ENCODE data around the gene GDNF. TPM values are rescaled to one million over a fixed set of nuclear protein-coding genes. Genes with fewer than 3 reads are reported as not detected.

GDNF gene
- total and polyA plus RNA-seq, 8 donors: 0.04 to 0.47 TPM; not detected in 6

DNA sequence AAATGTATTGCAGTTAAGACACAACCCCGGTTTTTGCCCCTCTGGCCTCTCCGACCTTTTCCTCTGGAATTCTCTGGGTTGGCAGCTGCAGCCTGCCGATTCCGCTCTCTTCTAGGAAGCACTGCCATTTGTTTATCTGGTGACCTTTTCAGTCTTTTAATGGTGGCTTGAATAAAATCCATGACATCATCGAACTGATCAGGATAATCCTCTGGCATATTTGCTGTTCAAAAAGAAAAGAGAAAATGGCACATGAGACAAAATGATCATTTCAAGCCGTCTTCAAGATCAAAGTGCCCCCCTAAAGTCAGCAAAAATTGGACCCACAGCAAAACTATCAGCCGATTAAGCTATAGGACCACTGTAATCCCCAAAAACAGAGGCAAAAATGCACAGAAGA is 23.9 kb downstream of the GDNF start:
- Histone ChIP-seq H3K36me3 (no peaks in the 10 kb centered on the region), H3K27me3 (no peaks in the 10 kb centered on the region), H3K4me3 (no peak overlapping the region), H3K4me1 (no peaks in the 10 kb centered on the region), H3K9me3 (no peaks in the 10 kb centered on the region), H3K27ac (no peak overlapping the region)
- TF ChIP-seq, protein P1, sequence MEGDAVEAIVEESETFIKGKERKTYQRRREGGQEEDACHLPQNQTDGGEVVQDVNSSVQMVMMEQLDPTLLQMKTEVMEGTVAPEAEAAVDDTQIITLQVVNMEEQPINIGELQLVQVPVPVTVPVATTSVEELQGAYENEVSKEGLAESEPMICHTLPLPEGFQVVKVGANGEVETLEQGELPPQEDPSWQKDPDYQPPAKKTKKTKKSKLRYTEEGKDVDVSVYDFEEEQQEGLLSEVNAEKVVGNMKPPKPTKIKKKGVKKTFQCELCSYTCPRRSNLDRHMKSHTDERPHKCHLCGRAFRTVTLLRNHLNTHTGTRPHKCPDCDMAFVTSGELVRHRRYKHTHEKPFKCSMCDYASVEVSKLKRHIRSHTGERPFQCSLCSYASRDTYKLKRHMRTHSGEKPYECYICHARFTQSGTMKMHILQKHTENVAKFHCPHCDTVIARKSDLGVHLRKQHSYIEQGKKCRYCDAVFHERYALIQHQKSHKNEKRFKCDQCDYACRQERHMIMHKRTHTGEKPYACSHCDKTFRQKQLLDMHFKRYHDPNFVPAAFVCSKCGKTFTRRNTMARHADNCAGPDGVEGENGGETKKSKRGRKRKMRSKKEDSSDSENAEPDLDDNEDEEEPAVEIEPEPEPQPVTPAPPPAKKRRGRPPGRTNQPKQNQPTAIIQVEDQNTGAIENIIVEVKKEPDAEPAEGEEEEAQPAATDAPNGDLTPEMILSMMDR (IDR thresholded peaks at IDR 0.05): no peak
- DNase-seq (no peak), ATAC-seq (no peak), FAIRE-seq (no peak)
- WGBS, 2 donors: 72 to 74% methylated on average over 7 of the region's 7 CpGs
- intact Hi-C loops (cut with DNase I): no loop called here

GRCh38 chr5:37814699-37815098 is 25.1 kb downstream of the GDNF start:
- no peaks in the 10 kb centered on the region for H3K36me3 ChIP-seq
- no peaks in the 10 kb centered on the region for H3K9me3 ChIP-seq
- H3K27ac ChIP-seq: no peak overlapping the region
- no peak overlapping the region for H3K4me3 ChIP-seq
- FAIRE-seq: no peak
- no peaks in the 10 kb centered on the region for H3K27me3 ChIP-seq
- WGBS, 2 donors: 50 to 55% methylated on average over 11 of the region's 11 CpGs
- intact Hi-C loops (cut with DNase I): no loop called here
- H3K4me1 ChIP-seq: no peaks in the 10 kb centered on the region
- TF ChIP-seq, protein P1 (IDR thresholded peaks at IDR 0.05): no peak
- DNase-seq: no peak
- ATAC-seq: no peak

GRCh38 chr5:37812365-37812764 is 27.5 kb downstream of the GDNF start:
- DNase-seq (no peak), ATAC-seq (no peak), FAIRE-seq (no peak)
- H3K36me3 ChIP-seq: no peaks in the 10 kb centered on the region
- H3K4me1 ChIP-seq: no peaks in the 10 kb centered on the region
- H3K27me3 ChIP-seq: no peaks in the 10 kb centered on the region
- TF ChIP-seq, protein P1 (IDR thresholded peaks at IDR 0.05): no peak
- WGBS, 2 donors: 86 to 96% methylated on average over 2 of the region's 2 CpGs
- H3K27ac ChIP-seq: no peak overlapping the region
- intact Hi-C loops (cut with DNase I): no loop called here
- no peak overlapping the region for H3K4me3 ChIP-seq
- no peaks in the 10 kb centered on the region for H3K9me3 ChIP-seq

DNA sequence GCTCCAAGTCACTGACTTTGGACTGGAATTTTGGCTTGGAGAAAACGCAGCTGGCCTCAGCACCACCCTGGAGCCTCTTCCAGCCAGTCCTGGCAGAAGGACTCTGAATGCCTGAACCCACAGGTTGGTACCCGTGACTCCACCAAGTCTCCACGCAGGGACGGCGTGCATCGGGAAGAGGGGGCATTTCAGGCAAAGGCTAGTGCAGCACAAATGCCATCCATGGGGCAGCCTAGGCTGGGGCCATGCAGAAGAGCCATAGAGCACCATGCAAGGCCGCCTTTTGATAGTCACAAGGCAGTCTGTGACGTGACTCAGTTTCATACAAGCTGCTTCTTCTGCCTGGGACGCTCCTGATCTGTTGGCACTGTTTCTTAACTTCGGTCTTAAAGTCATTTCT is 28.0 kb downstream of the GDNF start:
- Histone ChIP-seq H3K27ac (no peak overlapping the region), H3K4me3 (no peak overlapping the region), H3K4me1 (no peaks in the 10 kb centered on the region), H3K27me3 (no peaks in the 10 kb centered on the region), H3K36me3 (no peaks in the 10 kb centered on the region), H3K9me3 (no peaks in the 10 kb centered on the region)
- intact Hi-C loops (cut with DNase I): no loop called here
- ATAC-seq: no peak
- TF ChIP-seq, protein P1 (IDR thresholded peaks at IDR 0.05): no peak
- FAIRE-seq: no peak
- no peak for DNase-seq
- 75 to 83% methylated on average over 10 of the region's 10 CpGs for WGBS, 2 donors

DNA sequence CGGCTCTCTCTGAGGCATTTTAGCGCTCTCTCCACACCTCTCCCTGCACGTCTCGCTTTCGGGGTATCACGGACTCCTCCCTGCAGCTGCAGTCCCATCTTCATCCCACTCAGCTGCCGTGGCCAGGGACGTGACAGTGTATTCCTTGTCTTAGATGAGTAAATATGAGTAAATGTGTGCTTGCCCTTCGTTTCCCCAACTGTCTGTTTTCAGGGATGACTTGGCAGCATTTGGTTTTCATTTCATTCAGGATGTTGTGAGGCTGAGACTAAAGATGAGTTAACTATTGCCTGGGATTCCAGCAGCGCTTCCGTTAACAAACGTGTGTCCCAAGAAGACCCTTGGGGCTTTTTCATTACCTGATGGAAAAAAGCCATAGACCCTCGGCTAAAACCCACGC is 29.5 kb downstream of the GDNF start:
- no peaks in the 10 kb centered on the region for H3K9me3 ChIP-seq
- no peak overlapping the region for H3K27ac ChIP-seq
- H3K4me1 ChIP-seq: no peaks in the 10 kb centered on the region
- TF ChIP-seq, protein P1 (IDR thresholded peaks at IDR 0.05): no peak
- ATAC-seq (no peak), FAIRE-seq (no peak), DNase-seq (no peak)
- H3K4me3 ChIP-seq: no peak overlapping the region
- WGBS, 2 donors: 49 to 61% methylated on average over 14 of the region's 14 CpGs
- H3K36me3 ChIP-seq: no peaks in the 10 kb centered on the region
- intact Hi-C loops (cut with DNase I): no loop called here
- H3K27me3 ChIP-seq: no peaks in the 10 kb centered on the region
